Limb (tissue), 2 donors: ENCODE data around the gene CSRNP3.
"Not testable (repeated sequence)": the region's sequence is repeated elsewhere in the genome, so short reads cannot be mapped to it uniquely, and the experiment has no call there.

Experiments
- DNase-seq, 2 donors: peaks; one replicate each; pipeline ENCODE4 v3.0.0-alpha.2; 2016; ENCODE audit errors: extremely low spot score in 2 of 2

CSRNP3 gene

GRCh38 chr2:165632594-165632993, 163.1 kb downstream of the CSRNP3 start:
- DNase-seq: no peak

GRCh38 chr2:165633431-165633830, 163.9 kb downstream of the CSRNP3 start:
- no peak for DNase-seq

- DNase-seq: no peak
These were observed 164.8 kb downstream of the CSRNP3 start for GRCh38 chr2:165634282-165634681.

GRCh38 chr2:165634855-165635254, 165.4 kb downstream of the CSRNP3 start:
- peak in 1 of 2 donors; percentile 66 for DNase-seq

GRCh38 chr2:165635532-165635931, 166.0 kb downstream of the CSRNP3 start:
- DNase-seq: no peak

GRCh38 chr2:165636959-165637358, 167.5 kb downstream of the CSRNP3 start:
- no peak for DNase-seq

GRCh38 chr2:165637396-165637795, 167.9 kb downstream of the CSRNP3 start:
- no peak for DNase-seq

GRCh38 chr2:165639504-165639903, 170.0 kb downstream of the CSRNP3 start:
- no peak for DNase-seq

GRCh38 chr2:165640247-165640929, 170.9 kb downstream of the CSRNP3 start:
- no peak for DNase-seq

GRCh38 chr2:165645930-165646831, 176.7 kb downstream of the CSRNP3 start:
- DNase-seq: peak in 1 of 2 donors; percentile 76

GRCh38 chr2:165647409-165647808, 177.9 kb downstream of the CSRNP3 start:
- DNase-seq: no peak

GRCh38 chr2:165648801-165649200, 179.3 kb downstream of the CSRNP3 start:
- DNase-seq: no peak

GRCh38 chr2:165651233-165651632, 181.7 kb downstream of the CSRNP3 start:
- DNase-seq: no peak

- DNase-seq: no peak
These were observed 186.2 kb downstream of the CSRNP3 start for GRCh38 chr2:165655661-165656060.

GRCh38 chr2:165660361-165660760, 190.9 kb downstream of the CSRNP3 start:
- DNase-seq: no peak

GRCh38 chr2:165662720-165663119, 193.2 kb downstream of the CSRNP3 start:
- DNase-seq: no peak

GRCh38 chr2:165665614-165666013, 196.1 kb downstream of the CSRNP3 start:
- DNase-seq: no peak

- not testable (repeated sequence) for DNase-seq
These were observed 196.6 kb downstream of the CSRNP3 start for GRCh38 chr2:165666073-165666472.

- no peak for DNase-seq
These were observed 197.1 kb downstream of the CSRNP3 start for GRCh38 chr2:165666605-165667004.

GRCh38 chr2:165667375-165667774, 197.9 kb downstream of the CSRNP3 start:
- no peak for DNase-seq

- DNase-seq: no peak
These were observed 205.3 kb downstream of the CSRNP3 start for GRCh38 chr2:165674780-165675179.

- no peak for DNase-seq
These were observed 206.1 kb downstream of the CSRNP3 start for GRCh38 chr2:165675551-165675968.

GRCh38 chr2:165678882-165679281, 209.4 kb downstream of the CSRNP3 start:
- DNase-seq: no peak
